Trophoblast cell (in vitro differentiated cells and primary cell): ENCODE measurements around the gene PFKL.
"Not testable (repeated sequence)": the region's sequence is repeated elsewhere in the genome, so short reads cannot be mapped to it uniquely, and the experiment has no call there.

Experiments used
- DNase-seq, 2 donors: peaks; one replicate each; pipeline ENCODE4 v3.0.0-alpha.2; 2016
- H2AFZ ChIP-seq: 2 replicates; pipeline ENCODE4 v1.6.1; 2013; ENCODE audit warnings: low read length, moderate library complexity, mild to moderate bottlenecking; ENCODE audit not compliant: insufficient read depth, poor library complexity
- H2AK5ac ChIP-seq: 2 replicates; pipeline ENCODE4 v1.6.1; 2013; ENCODE audit warnings: mild to moderate bottlenecking, low read length
- H2BK120ac ChIP-seq: 2 replicates; pipeline ENCODE4 v1.6.1; 2013; ENCODE audit warnings: low read length, mild to moderate bottlenecking, moderate library complexity; ENCODE audit not compliant: insufficient read depth, poor library complexity
- H2BK12ac ChIP-seq: 2 replicates; pipeline ENCODE4 v1.6.1; 2013; ENCODE audit warnings: mild to moderate bottlenecking, low read length, moderate library complexity
- H2BK5ac ChIP-seq: 2 replicates; pipeline ENCODE4 v1.6.1; 2013; ENCODE audit warnings: low read length, low read depth, moderate library complexity, mild to moderate bottlenecking; ENCODE audit not compliant: poor library complexity
- H3K14ac ChIP-seq: 2 replicates; pipeline ENCODE4 v1.6.1; 2013; ENCODE audit warnings: mild to moderate bottlenecking, low read length
- H3K18ac ChIP-seq: 2 replicates; pipeline ENCODE4 v1.6.1; 2013; ENCODE audit warnings: mild to moderate bottlenecking, low read length
- H3K23ac ChIP-seq: 2 replicates; pipeline ENCODE4 v1.6.1; 2013; ENCODE audit warnings: low read length
- H3K27ac ChIP-seq: 2 replicates; pipeline ENCODE4 v1.5.1; 2013; ENCODE audit warnings: low read depth, mild to moderate bottlenecking, inconsistent platforms, low read length, moderate library complexity
- H3K27me3 ChIP-seq: 2 replicates; pipeline ENCODE4 v1.6.1; 2013; ENCODE audit warnings: inconsistent platforms, mild to moderate bottlenecking, low read length, moderate library complexity; ENCODE audit not compliant: insufficient read depth
- H3K36me3 ChIP-seq, 2 experiments: 1 replicate in 1 of 2; 2 replicates in 1 of 2; pipeline ENCODE4 v1.6.1; 2013; ENCODE audit warnings: low read length in 2 of 2, mild to moderate bottlenecking in 2 of 2, moderate library complexity in 1 of 2; ENCODE audit not compliant: insufficient read depth in 2 of 2, control insufficient read depth in 1 of 2
- H3K4ac ChIP-seq: 2 replicates; pipeline ENCODE4 v1.6.1; 2013; ENCODE audit warnings: low read depth, mild to moderate bottlenecking, low read length, moderate library complexity
- H3K4me1 ChIP-seq, 2 experiments: 1 replicate in 1 of 2; 2 replicates in 1 of 2; pipeline ENCODE4 v1.6.1; 2013; ENCODE audit warnings: low read length in 2 of 2, mild to moderate bottlenecking in 2 of 2, moderate library complexity in 1 of 2; ENCODE audit not compliant: insufficient read depth in 2 of 2, control insufficient read depth in 1 of 2
- H3K4me2 ChIP-seq: 2 replicates; pipeline ENCODE4 v1.6.1; 2013; ENCODE audit warnings: inconsistent platforms, mild to moderate bottlenecking, low read length, moderate library complexity
- H3K4me3 ChIP-seq: 2 replicates; pipeline ENCODE4 v1.5.1; 2013; ENCODE audit warnings: mild to moderate bottlenecking, low read depth, low read length, inconsistent platforms
- H3K79me1 ChIP-seq: one replicate; pipeline ENCODE4 v1.6.1; 2013; ENCODE audit warnings: low read length
- H3K79me2 ChIP-seq: 2 replicates; pipeline ENCODE4 v1.6.1; 2013; ENCODE audit warnings: low read length, mild to moderate bottlenecking; ENCODE audit not compliant: control insufficient read depth, insufficient read depth, poor library complexity
- H3K9ac ChIP-seq: 2 replicates; pipeline ENCODE4 v1.6.1; 2013; ENCODE audit warnings: mild to moderate bottlenecking, low read length
- H3K9me3 ChIP-seq: 2 replicates; pipeline ENCODE4 v1.6.1; 2013; ENCODE audit warnings: low read depth, mild to moderate bottlenecking, control low read depth, inconsistent platforms, low read length; ENCODE audit not compliant: insufficient read depth
- H4K12ac ChIP-seq: 2 replicates; pipeline ENCODE4 v1.6.1; 2013; ENCODE audit warnings: low read depth, mild to moderate bottlenecking, low read length, moderate library complexity
- H4K8ac ChIP-seq: 2 replicates; pipeline ENCODE4 v1.6.1; 2013; ENCODE audit warnings: low read depth, mild to moderate bottlenecking, low read length, moderate library complexity
- H4K91ac ChIP-seq: one replicate; pipeline ENCODE4 v1.6.1; 2013; ENCODE audit warnings: low read depth, mild to moderate bottlenecking, low read length, moderate library complexity
- WGBS: extraction: QIAGEN DNeasy Blood & Tissue Kit; methylation state at CpG from one replicate; pipeline ENCODE4 v1.1.7; 2013; ENCODE audit warnings: missing lambda C conversion rate; ENCODE audit not compliant: insufficient read length, insufficient coverage; ENCODE audit errors: extremely low coverage; 5-methylcytosine and 5-hydroxymethylcytosine counted together

Gene PFKL

DNA sequence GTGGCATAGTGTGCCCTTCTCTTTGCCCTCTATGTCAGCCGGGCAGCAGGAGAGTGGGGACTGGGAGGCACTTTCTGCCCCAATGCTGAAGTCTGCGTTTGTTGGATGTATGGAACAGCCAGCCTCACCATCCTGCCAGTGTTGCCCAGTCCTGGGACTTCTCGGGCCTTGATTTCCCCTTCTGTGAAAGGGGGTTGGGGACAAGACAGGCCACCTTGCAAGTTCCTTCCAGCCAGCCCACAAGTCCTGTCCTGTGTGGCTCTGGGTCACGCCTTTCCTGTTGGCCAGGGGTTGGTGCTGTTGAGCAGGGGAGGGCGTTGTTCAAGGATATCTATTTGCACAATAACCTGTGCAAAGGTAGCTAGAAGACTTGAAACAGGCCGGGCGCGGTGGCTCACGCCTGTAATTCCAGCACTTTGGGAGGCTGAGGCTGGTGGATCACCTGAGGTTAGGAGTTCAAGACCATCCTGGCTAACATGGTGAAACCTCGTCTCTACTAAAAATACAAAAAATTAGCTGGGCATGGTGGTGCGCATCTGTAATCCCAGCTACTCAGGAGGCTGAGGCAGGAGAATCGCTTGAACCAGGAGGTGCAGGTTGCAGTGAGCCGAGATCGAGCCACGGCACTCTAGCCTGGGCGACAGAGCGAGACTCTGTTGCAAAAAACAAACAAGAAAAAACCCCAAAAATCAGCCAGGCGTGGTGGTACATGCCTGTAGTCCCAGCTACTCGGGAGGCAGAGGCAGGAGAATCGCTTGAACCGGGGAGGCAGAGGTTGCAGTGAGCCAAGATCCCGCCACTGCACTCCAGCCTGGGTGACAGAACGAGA lies 2.9 kb downstream of the PFKL start:
- H2BK12ac ChIP-seq, H4K8ac ChIP-seq, H2AK5ac ChIP-seq, H3K23ac ChIP-seq, H2BK5ac ChIP-seq, H3K9me3 ChIP-seq, H3K4ac ChIP-seq, H2BK120ac ChIP-seq, H2AFZ ChIP-seq, H3K4me1 ChIP-seq, H3K18ac ChIP-seq, H3K4me2 ChIP-seq, H3K9ac ChIP-seq, H3K14ac ChIP-seq, H4K91ac ChIP-seq, H3K4me3 ChIP-seq, H4K12ac ChIP-seq, H3K27me3 ChIP-seq, H3K27ac ChIP-seq: not testable (repeated sequence)
- H3K79me2 ChIP-seq = peaks cover 12% of the 10 kb centered on the region
- peak; percentile 16 to 62 for DNase-seq
- H3K79me1 ChIP-seq = peaks cover 14% of the 10 kb centered on the region
- peaks cover 10 to 12% of the 10 kb centered on the region in 2 experiments for H3K36me3 ChIP-seq
- WGBS = no CpG with 5 or more reads among the region's 23 CpGs

DNA sequence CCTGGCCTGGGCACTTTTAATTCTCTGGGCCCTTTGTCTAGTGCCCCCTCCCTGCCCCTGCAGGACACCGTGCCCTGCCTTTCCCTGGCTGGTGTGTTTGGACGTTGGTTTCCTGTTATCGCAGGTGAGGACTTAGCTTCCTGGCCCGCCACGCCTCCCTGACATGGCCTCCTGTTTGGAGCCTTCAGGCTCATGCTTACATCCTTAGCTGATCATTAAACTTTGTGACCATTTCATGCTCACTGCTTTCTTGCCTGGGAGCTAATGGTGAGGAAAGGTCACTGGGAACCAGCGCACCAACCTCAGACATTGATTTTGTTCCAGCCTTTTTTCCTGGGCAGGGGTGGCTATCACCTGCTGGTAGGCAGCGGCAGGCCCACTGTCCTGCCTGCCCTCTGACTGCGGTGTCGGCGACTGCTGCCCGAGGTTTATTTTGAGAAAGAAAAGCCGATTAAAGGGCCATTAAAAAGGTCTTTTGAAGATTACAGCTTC lies 3.7 kb downstream of the PFKL start:
- Histone ChIP-seq H3K27ac (no peak overlapping the region), H3K4me2 (no peak overlapping the region), H3K9ac (no peak overlapping the region), H2BK5ac (no peak overlapping the region), H3K9me3 (peaks cover 1% of the 10 kb centered on the region), H3K4me1 (peaks cover 9% of the 10 kb centered on the region in 2 experiments), H3K18ac (no peak overlapping the region), H4K12ac (no peak overlapping the region), H2AFZ (no peak overlapping the region), H3K4me3 (no peak overlapping the region), H2AK5ac (no peak overlapping the region), H2BK12ac (no peak overlapping the region), H4K8ac (no peak overlapping the region), H3K79me1 (peaks cover 14% of the 10 kb centered on the region), H3K4ac (no peak overlapping the region), H4K91ac (no peak overlapping the region), H3K27me3 (no peaks in the 10 kb centered on the region), H2BK120ac (no peak overlapping the region), H3K36me3 (peaks cover 14 to 15% of the 10 kb centered on the region in 2 experiments), H3K23ac (no peak overlapping the region), H3K79me2 (peaks cover 12% of the 10 kb centered on the region), H3K14ac (no peak overlapping the region)
- WGBS = no CpG with 5 or more reads among the region's 12 CpGs
- DNase-seq = no peak

DNA sequence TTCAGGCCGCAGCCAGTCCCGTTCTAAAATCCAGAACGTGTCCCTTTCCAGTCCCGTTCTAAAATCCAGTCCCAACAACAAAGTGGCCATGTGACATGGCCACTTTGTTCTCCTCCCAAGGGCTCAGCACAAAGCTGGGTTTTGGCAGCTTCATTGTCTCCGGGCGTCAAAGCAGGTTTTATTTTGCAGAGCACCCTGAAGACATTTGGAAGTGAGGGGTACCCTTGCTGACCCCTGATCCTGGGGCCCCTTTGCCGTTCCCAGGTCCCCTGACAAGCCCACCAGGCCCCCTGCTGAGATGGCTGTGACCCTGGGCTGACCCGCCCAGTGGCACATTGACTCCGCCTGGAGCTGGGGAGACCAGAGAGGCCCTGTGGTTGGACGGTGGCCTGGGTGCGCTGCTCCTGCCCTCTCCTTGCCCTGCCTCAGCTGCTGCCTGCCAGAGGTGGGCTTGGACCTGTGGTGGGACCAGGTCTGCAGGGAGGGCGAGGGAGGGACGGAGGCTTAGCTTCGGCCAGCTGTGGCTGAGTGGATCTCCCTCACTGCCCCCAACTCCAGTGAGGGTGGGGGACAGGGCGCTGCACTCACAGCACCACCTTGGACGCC lies 4.3 kb downstream of the PFKL start:
- Histone ChIP-seq H4K8ac (no peak overlapping the region), H3K9me3 (peaks cover 1% of the 10 kb centered on the region), H2AK5ac (no peak overlapping the region), H3K4me3 (no peak overlapping the region), H3K23ac (no peak overlapping the region), H3K79me2 (peaks cover 12% of the 10 kb centered on the region), H3K4me2 (no peak overlapping the region), H2BK120ac (no peak overlapping the region), H2BK5ac (no peak overlapping the region), H3K36me3 (peaks cover 14 to 15% of the 10 kb centered on the region in 2 experiments), H3K9ac (no peak overlapping the region), H2AFZ (no peak overlapping the region), H2BK12ac (no peak overlapping the region), H3K14ac (no peak overlapping the region), H4K91ac (no peak overlapping the region), H3K27me3 (no peaks in the 10 kb centered on the region), H3K4me1 (peaks cover 7 to 8% of the 10 kb centered on the region in 2 experiments), H4K12ac (no peak overlapping the region), H3K79me1 (peaks cover 14% of the 10 kb centered on the region), H3K18ac (peak overlapping the region; percentile 7), H3K27ac (no peak overlapping the region), H3K4ac (peak overlapping the region; percentile 8)
- no peak for DNase-seq
- no CpG with 5 or more reads among the region's 16 CpGs for WGBS

DNA sequence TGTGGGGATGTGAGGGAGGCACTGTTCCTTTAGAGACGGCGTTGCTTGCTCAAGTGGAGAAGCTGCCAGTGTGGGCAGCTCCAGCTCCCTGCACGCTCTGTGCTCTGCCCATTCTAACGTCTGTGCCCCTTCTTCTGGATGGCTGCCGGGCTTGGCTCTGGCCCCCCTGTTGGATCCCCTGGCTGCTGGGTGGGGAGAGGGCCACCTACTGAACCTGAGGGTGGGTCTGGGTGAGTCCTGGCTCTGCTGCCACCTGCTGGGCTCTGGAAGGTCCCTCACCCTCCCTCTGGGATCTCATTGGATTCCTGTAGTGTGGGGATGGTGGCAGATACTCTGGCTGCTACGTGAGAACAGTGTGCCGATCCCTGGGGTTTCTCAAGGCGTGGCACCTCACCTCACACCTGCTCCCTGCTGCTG lies 5.0 kb downstream of the PFKL start:
- H2BK5ac ChIP-seq = no peak overlapping the region
- no peak overlapping the region for H4K91ac ChIP-seq
- peaks cover 10% of the 10 kb centered on the region for H3K79me2 ChIP-seq
- no peak overlapping the region for H3K4me3 ChIP-seq
- no peak overlapping the region for H2AFZ ChIP-seq
- H2BK12ac ChIP-seq = no peak overlapping the region
- DNase-seq = peak; percentile 27 to 38
- no peak overlapping the region for H3K23ac ChIP-seq
- WGBS = no CpG with 5 or more reads among the region's 8 CpGs
- H3K4me1 ChIP-seq = peaks cover 6 to 8% of the 10 kb centered on the region in 2 experiments
- H3K4me2 ChIP-seq = no peak overlapping the region
- H4K12ac ChIP-seq = no peak overlapping the region
- H3K18ac ChIP-seq = peak overlapping the region; percentile 2
- no peaks in the 10 kb centered on the region for H3K27me3 ChIP-seq
- H3K36me3 ChIP-seq = peaks cover 17 to 18% of the 10 kb centered on the region in 2 experiments
- no peak overlapping the region for H2AK5ac ChIP-seq
- no peak overlapping the region for H3K9ac ChIP-seq
- no peak overlapping the region for H3K4ac ChIP-seq
- H3K79me1 ChIP-seq = peaks cover 9% of the 10 kb centered on the region
- no peak overlapping the region for H2BK120ac ChIP-seq
- no peak overlapping the region for H4K8ac ChIP-seq
- H3K27ac ChIP-seq = no peak overlapping the region
- H3K14ac ChIP-seq = no peak overlapping the region
- H3K9me3 ChIP-seq = peaks cover 1% of the 10 kb centered on the region
